HepG2 (cell line): ENCODE measurements around the gene DMPK. TPM values are rescaled to one million over a fixed set of nuclear protein-coding genes. Genes with fewer than 3 reads are reported as not detected.
A peak's percentile ranks its signal among the peaks of the same experiment; 100 is the strongest.

Experiments used
- ATAC-seq: fragments of 200-7000 bp; cut with Tn5 transposase; 3 replicates; pipeline ENCODE4 v1.9.1; 2020; ENCODE audit warnings: mild to moderate bottlenecking, moderate library complexity
- BruUV-seq: library from RNA; stranded (reverse); fragments of 400-500 nt; replicated peaks from 2 replicates; lab custom pipeline; 2021; lab: Mats Ljungman, UMichigan
- CTCF ChIA-PET: fragments of 300-600 bp; formaldehyde crosslinking; extraction: SDS; loops from one replicate; lab custom pipeline; 2021; ENCODE audit warnings: low total read pairs, inconsistent platforms, low intra/inter-chr PET ratio; lab: Yijun Ruan, JAX
- POLR2A ChIA-PET: fragments of 350-600 bp; sonication (Branson Sonifier 250); formaldehyde crosslinking; loops from one replicate; lab custom pipeline; 2020; ENCODE audit warnings: antibody characterized with exemption, inconsistent platforms; lab: Yijun Ruan, JAX
- DNase-seq: peaks from one replicate; pipeline ENCODE4 v3.0.0-alpha.2; 2015; ENCODE audit warnings: low spot score
- FAIRE-seq: peaks from 3 replicates; lab custom pipeline; 2011; peaks lifted over from hg19 to GRCh38; lab: Jason Lieb, UNC
- H2AFZ ChIP-seq: one replicate; pipeline ENCODE4 v1.6.1; 2011; ENCODE audit warnings: low read length, inconsistent platforms
- H3K27ac ChIP-seq: fragments of 300-600 bp; 3 replicates; pipeline ENCODE4 v1.8.0; 2011; ENCODE audit warnings: mixed run types, mild to moderate bottlenecking, mixed read lengths, low read length, inconsistent platforms; ENCODE audit not compliant: insufficient read depth; ENCODE audit errors: extremely low read length
- H3K27me3 ChIP-seq, 2 experiments: fragments of 200-600 bp in 1 of 2; 2 replicates in 1 of 2; 3 replicates in 1 of 2; pipeline versions ENCODE4 v1.6.0 to v1.8.0; 2011; ENCODE audit warnings: low read length in 2 of 2, mild to moderate bottlenecking in 2 of 2, moderate library complexity in 2 of 2, inconsistent platforms in 1 of 2; ENCODE audit not compliant: insufficient read depth in 2 of 2, control insufficient read depth in 1 of 2
- H3K36me3 ChIP-seq, 2 experiments: fragments of 200-600 bp in 1 of 2; replicated peaks in 1 of 2; 2 replicates in 1 of 2; 3 replicates in 1 of 2; pipeline versions ENCODE4 v1.5.1 to v1.8.0; 2011; ENCODE audit warnings: low read length in 2 of 2, inconsistent platforms in 1 of 2; ENCODE audit not compliant: insufficient read depth in 2 of 2, control insufficient read depth in 1 of 2
- H3K4me1 ChIP-seq: 2 replicates; pipeline ENCODE4 v1.5.1; 2012; ENCODE audit warnings: low read length, inconsistent platforms; ENCODE audit not compliant: insufficient read depth
- H3K4me2 ChIP-seq: 2 replicates; pipeline ENCODE4 v1.6.0; 2011; ENCODE audit warnings: low read depth, low read length, inconsistent platforms
- H3K4me3 ChIP-seq, 3 experiments: fragments of 200-600 bp in 1 of 3; sonication (generic), shearing (Covaris generic) in 1 of 3; replicated peaks in 1 of 3; 2 replicates each; pipeline ENCODE4 v1.5.1; 2011 to 2016; ENCODE audit warnings: low read length in 3 of 3, inconsistent platforms in 2 of 3, low read depth in 2 of 3, mild to moderate bottlenecking in 2 of 3, control low read depth in 1 of 3, mixed read lengths in 1 of 3; ENCODE audit not compliant: insufficient read depth in 1 of 3
- H3K79me2 ChIP-seq: one replicate; pipeline ENCODE4 v1.6.1; 2011; ENCODE audit warnings: low read length, inconsistent platforms; ENCODE audit not compliant: insufficient read depth
- H3K9ac ChIP-seq: 2 replicates; pipeline ENCODE4 v1.6.0; 2011; ENCODE audit warnings: mild to moderate bottlenecking, low read depth, low read length, inconsistent platforms; ENCODE audit not compliant: insufficient read depth
- H3K9me3 ChIP-seq: 2 replicates; pipeline ENCODE4 v1.5.1; 2012; ENCODE audit warnings: mild to moderate bottlenecking, low read length
- H4K20me1 ChIP-seq: 2 replicates; pipeline ENCODE4 v1.6.0; 2011; ENCODE audit warnings: inconsistent platforms, mild to moderate bottlenecking, low read length, moderate library complexity; ENCODE audit not compliant: insufficient read depth
- CEBPB ChIP-seq: IDR thresholded peaks from 2 replicates; pipeline ENCODE4 v1.6.1; 2011; ENCODE audit warnings: low read depth, low read length, improper control_type of control experiment, borderline replicate concordance
- CEBPG ChIP-seq: IDR thresholded peaks from 2 replicates; pipeline ENCODE4 v1.6.1; 2016
- ERF ChIP-seq: IDR thresholded peaks from 2 replicates; pipeline ENCODE4 v1.6.1; 2018; ENCODE audit warnings: missing biosample characterization, missing genetic modification reagents
- ETV6 ChIP-seq: sonication (generic); formaldehyde crosslinking; conservative IDR thresholded peaks from 2 replicates; pipeline ENCODE4 v1.4.0; 2020; ENCODE audit warnings: missing genetic modification reagents
- GATAD2A ChIP-seq: IDR thresholded peaks from 2 replicates; pipeline ENCODE4 v1.6.1; 2016
- HMG20B ChIP-seq: conservative IDR thresholded peaks from 2 replicates; pipeline ENCODE4 v1.6.1; 2016; ENCODE audit warnings: missing genetic modification reagents, missing compliant biosample characterization
- MYC ChIP-seq: sonication (generic); formaldehyde crosslinking; IDR thresholded peaks from 2 replicates; pipeline ENCODE4 v1.9.0; 2021; ENCODE audit warnings: missing genetic modification reagents, borderline replicate concordance
- MYNN ChIP-seq: sonication (generic); formaldehyde crosslinking; IDR thresholded peaks from 2 replicates; pipeline ENCODE4 v1.4.0; 2020; ENCODE audit warnings: mild to moderate bottlenecking, low read depth, missing genetic modification reagents
- NFYC ChIP-seq: IDR thresholded peaks from 2 replicates; pipeline ENCODE4 v1.6.1; 2016; ENCODE audit warnings: missing genetic modification reagents, missing compliant biosample characterization
- SRY ChIP-seq: sonication (generic); formaldehyde crosslinking; IDR thresholded peaks from 2 replicates; pipeline ENCODE4 v1.8.0; 2022; ENCODE audit warnings: mild to moderate bottlenecking, missing genetic modification reagents
- ZFP36L1 ChIP-seq: sonication (generic); formaldehyde crosslinking; IDR thresholded peaks from 2 replicates; pipeline ENCODE4 v1.8.0; 2022; ENCODE audit warnings: mild to moderate bottlenecking, missing genetic modification reagents, moderate library complexity
- ZNF317 ChIP-seq: sonication (generic); formaldehyde crosslinking; IDR thresholded peaks from 2 replicates; pipeline ENCODE4 v1.5.0; 2020; ENCODE audit warnings: mild to moderate bottlenecking, missing genetic modification reagents
- ZNF432 ChIP-seq: sonication (generic); formaldehyde crosslinking; IDR thresholded peaks from 2 replicates; pipeline ENCODE4 v1.5.0; 2020; ENCODE audit warnings: missing genetic modification reagents, mild to moderate bottlenecking, borderline replicate concordance
- ZNF441 ChIP-seq: sonication (generic); formaldehyde crosslinking; IDR thresholded peaks from 2 replicates; pipeline ENCODE4 v1.7.0; 2021; ENCODE audit warnings: missing genetic modification reagents, borderline replicate concordance
- ZNF761 ChIP-seq: sonication (generic); formaldehyde crosslinking; conservative IDR thresholded peaks from 2 replicates; pipeline ENCODE4 v1.4.0; 2020; ENCODE audit warnings: mild to moderate bottlenecking, missing genetic modification reagents
- ZNF768 ChIP-seq: sonication (generic); formaldehyde crosslinking; IDR thresholded peaks from 2 replicates; pipeline ENCODE4 v1.4.0; 2020; ENCODE audit warnings: missing genetic modification reagents
- WGBS: methylation state at CpG from one replicate; pipeline ENCODE4 v1.1.6; 2017; ENCODE audit warnings: low lambda C conversion rate; 5-methylcytosine and 5-hydroxymethylcytosine counted together
- in situ Hi-C: cut with HindIII; loops from 2 replicates; pipeline ENCODE4 v1.10.0; 2017; ENCODE audit warnings: low pct_unique_long_range_greater_than_20kb; ENCODE audit not compliant: extremely low pct_ligation_motif_present
- intact Hi-C: fragments of 100-400 bp; cut with micrococcal nuclease; formaldehyde crosslinking; loops from one replicate; pipeline ENCODE4 v1.10.0; 2022; ENCODE audit not compliant: unreplicated experiment
- polyA plus RNA-seq, 8 experiments: library from polyadenylated mRNA; depleted of rRNA in 3 of 8; stranded (reverse) in 7 of 8; unstranded in 1 of 8; fragments of >200 nt; fragmentation: Illumina TruSeq in 4 of 8; extraction: Trizol in 4 of 8; gene quantifications; 2 replicates each; pipeline versions ENCODE4 v1.2.1 to v1.2.3, GENCODE V29; 2011 to 2016; ENCODE audit warnings: low read depth in 4 of 8, missing spikeins in 1 of 8, mixed read lengths in 1 of 8; ENCODE audit not compliant: insufficient read depth in 1 of 8
- total RNA-seq, 5 experiments: library from RNA; depleted of rRNA; stranded (reverse); fragments of >200 nt; fragmentation: Illumina TruSeq; extraction: Trizol; gene quantifications; 2 replicates each; pipeline ENCODE4 v1.2.3, GENCODE V29; 2016; ENCODE audit warnings: low read depth in 1 of 5
- TF ChIP-seq, protein P1 (sequence below): sonication (generic); formaldehyde crosslinking; IDR thresholded peaks from 2 replicates; pipeline ENCODE4 v1.5.1; 2020; ENCODE audit warnings: mild to moderate bottlenecking, missing genetic modification reagents
- TF ChIP-seq, protein P2 (sequence below): sonication (generic); formaldehyde crosslinking; conservative IDR thresholded peaks from 2 replicates; pipeline ENCODE4 v1.8.1; 2023; ENCODE audit warnings: missing genetic modification reagents
- TF ChIP-seq, protein P3 (sequence below): sonication (generic); formaldehyde crosslinking; IDR thresholded peaks from 2 replicates; pipeline ENCODE4 v1.5.1; 2020; ENCODE audit warnings: mild to moderate bottlenecking, missing genetic modification reagents, borderline replicate concordance

The DMPK gene
- total and polyA plus RNA-seq, 2 of the 13 experiments (the other 11 are each of a cell fraction or from before 2014, with no cell fraction given), result 5.3 to 8.8 TPM

DNA sequence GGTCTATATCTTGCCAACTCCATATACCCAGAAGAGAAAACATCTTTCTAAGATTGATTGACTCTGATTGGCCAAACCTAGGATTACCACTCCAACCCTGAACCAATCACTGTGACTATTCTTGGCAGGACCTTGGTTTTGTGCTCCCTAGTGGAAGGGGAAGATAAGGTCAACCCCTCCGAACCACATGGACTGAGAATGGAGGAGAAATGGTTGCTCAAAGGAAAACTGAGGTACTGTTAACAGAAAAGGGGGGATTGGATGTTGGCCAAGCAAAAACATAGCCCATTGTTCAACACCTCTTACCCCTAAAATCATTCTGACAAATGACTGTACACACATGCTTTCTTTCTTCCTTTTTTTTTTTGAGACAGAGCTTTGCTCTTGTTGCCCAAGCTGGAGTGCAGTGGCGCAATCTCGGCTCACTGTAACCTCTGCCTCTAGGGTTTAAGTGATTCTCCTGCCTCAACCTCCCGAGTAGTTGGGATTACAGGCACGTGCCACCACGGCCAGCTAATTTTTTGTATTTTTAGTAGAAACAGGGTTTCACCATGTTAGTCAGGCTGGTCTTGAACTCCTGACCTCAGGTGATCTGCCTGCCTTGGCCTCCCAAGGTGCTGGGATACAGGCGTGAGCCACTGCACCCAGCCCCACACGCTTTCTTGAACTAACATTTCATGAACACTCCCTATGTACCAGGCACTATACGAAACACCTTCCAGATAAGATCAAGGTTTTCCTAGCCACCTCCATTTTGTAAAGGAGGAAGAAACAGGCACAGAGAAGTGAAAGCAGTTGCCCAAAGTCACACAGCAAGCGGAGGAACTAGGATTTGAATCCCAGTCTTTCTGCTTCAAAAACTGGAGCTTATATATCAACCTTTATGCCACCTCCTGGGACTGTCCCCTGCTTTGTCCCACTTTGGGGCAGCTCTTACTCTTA is 42.5 kb downstream of the DMPK start:
- intact Hi-C loops, result no loop called here
- FAIRE-seq, result peak; percentile 39
- TF ChIP-seq MYNN (CRISPR knock-in tag), result no peak
- TF ChIP-seq, protein P1, sequence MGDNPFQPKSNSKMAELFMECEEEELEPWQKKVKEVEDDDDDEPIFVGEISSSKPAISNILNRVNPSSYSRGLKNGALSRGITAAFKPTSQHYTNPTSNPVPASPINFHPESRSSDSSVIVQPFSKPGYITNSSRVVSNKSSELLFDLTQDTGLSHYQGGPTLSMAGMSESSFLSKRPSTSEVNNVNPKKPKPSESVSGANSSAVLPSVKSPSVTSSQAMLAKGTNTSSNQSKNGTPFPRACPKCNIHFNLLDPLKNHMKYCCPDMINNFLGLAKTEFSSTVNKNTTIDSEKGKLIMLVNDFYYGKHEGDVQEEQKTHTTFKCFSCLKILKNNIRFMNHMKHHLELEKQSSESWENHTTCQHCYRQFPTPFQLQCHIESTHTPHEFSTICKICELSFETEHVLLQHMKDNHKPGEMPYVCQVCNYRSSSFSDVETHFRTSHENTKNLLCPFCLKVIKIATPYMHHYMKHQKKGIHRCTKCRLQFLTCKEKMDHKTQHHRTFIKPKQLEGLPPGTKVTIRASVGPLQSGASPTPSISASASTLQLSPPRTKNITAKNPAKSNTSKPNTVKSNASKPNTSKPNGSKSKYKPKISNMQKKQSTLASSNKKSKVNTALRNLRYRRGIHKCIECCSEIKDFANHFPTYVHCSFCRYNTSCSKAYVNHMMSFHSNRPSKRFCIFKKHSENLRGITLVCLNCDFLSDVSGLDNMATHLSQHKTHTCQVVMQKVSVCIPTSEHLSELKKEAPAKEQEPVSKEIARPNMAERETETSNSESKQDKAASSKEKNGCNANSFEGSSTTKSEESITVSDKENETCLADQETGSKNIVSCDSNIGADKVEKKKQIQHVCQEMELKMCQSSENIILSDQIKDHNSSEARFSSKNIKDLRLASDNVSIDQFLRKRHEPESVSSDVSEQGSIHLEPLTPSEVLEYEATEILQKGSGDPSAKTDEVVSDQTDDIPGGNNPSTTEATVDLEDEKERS (CRISPR knock-in tag), result no peak
- no peak for TF ChIP-seq HMG20B
- TF ChIP-seq ERF (CRISPR knock-in tag), result no peak
- TF ChIP-seq, protein P2, sequence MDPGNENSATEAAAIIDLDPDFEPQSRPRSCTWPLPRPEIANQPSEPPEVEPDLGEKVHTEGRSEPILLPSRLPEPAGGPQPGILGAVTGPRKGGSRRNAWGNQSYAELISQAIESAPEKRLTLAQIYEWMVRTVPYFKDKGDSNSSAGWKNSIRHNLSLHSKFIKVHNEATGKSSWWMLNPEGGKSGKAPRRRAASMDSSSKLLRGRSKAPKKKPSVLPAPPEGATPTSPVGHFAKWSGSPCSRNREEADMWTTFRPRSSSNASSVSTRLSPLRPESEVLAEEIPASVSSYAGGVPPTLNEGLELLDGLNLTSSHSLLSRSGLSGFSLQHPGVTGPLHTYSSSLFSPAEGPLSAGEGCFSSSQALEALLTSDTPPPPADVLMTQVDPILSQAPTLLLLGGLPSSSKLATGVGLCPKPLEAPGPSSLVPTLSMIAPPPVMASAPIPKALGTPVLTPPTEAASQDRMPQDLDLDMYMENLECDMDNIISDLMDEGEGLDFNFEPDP, result 0 out of 2 replicates have a peak, but pooled peaks have one; percentile 56
- TF ChIP-seq, protein P3, sequence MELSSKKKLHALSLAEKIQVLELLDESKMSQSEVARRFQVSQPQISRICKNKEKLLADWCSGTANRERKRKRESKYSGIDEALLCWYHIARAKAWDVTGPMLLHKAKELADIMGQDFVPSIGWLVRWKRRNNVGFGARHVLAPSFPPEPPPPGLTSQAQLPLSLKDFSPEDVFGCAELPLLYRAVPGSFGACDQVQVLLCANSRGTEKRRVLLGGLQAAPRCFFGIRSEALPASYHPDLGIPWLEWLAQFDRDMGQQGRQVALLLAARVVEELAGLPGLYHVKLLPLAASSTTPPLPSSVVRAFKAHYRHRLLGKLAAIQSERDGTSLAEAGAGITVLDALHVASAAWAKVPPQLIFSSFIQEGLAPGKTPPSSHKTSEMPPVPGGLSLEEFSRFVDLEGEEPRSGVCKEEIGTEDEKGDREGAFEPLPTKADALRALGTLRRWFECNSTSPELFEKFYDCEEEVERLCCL (CRISPR knock-in tag), result no peak
- no peak for TF ChIP-seq SRY (CRISPR knock-in tag)
- no peak for TF ChIP-seq ETV6
- peak; percentile 78 for TF ChIP-seq NFYC (CRISPR knock-in tag)
- TF ChIP-seq ZFP36L1 (CRISPR knock-in tag), result no peak
- no peak for TF ChIP-seq ZNF432 (CRISPR knock-in tag)
- no peak for TF ChIP-seq ZNF317 (CRISPR knock-in tag)
- TF ChIP-seq CEBPG, result peak; percentile 23; the same call in 1 of the 2 replicates
- peak; percentile 55; the same call in 1 of the 2 replicates for TF ChIP-seq CEBPB
- TF ChIP-seq ZNF768 (CRISPR knock-in tag), result peak; percentile 78; the same call in 1 of the 2 replicates
- no peak for TF ChIP-seq GATAD2A (CRISPR knock-in tag)
- TF ChIP-seq ZNF441 (CRISPR knock-in tag), result no peak
- TF ChIP-seq MYC, result no peak
- no peak for TF ChIP-seq ZNF761 (CRISPR knock-in tag)

More for the DNA sequence above, 42.5 kb downstream of the DMPK start:
- H3K36me3 ChIP-seq, result no peaks in the 10 kb centered on the region
- no peaks in the 10 kb centered on the region for H4K20me1 ChIP-seq
- no TSS peak for BruUV-seq
- ATAC-seq (no peak), DNase-seq (peak; percentile 34)
- no peak overlapping the region; a peak in 1 of 6 replicates for H3K4me3 ChIP-seq
- no peaks in the 10 kb centered on the region for H3K9me3 ChIP-seq
- POLR2A ChIA-PET, result interaction anchor here (0.6 to 1.8 kb wide), 5 partner anchors 9 to 29 kb away, joined by 3 to 5 read pairs (median 4); partner anchors contain the start of genes FBXO46 and SIX5
- in situ Hi-C loops, result no loop called here
- peaks cover 0 to 5% of the 10 kb centered on the region in 2 experiments; a peak in 1 of 5 replicates for H3K27me3 ChIP-seq
- CTCF ChIA-PET, result no interaction called here
- H3K79me2 ChIP-seq, result no peaks in the 10 kb centered on the region
- WGBS, result 38% methylated on average over 10 of the region's 10 CpGs
- no peak overlapping the region for H3K27ac ChIP-seq
- peaks cover 59% of the 10 kb centered on the region for H3K4me1 ChIP-seq
- peak overlapping the region; percentile 29; the same call in 1 of the 2 replicates for H3K4me2 ChIP-seq
- peak overlapping the region; percentile 12; the same call in 1 of the 2 replicates for H3K9ac ChIP-seq
- H2AFZ ChIP-seq, result peak overlapping the region; percentile 90
